Neuronal stem cell (in vitro differentiated cells): Measurements from ENCODE around the gene CACNB3.
A peak's percentile ranks its signal among the peaks of the same experiment; 100 is the strongest.

Source experiments
- DNase-seq: peaks from one replicate; pipeline ENCODE4 v3.0.0-alpha.2; 2013; ENCODE audit warnings: low spot score
- H2AFZ ChIP-seq: one replicate; pipeline ENCODE4 v1.6.1; 2013; ENCODE audit warnings: mild to moderate bottlenecking, low read length, inconsistent platforms
- H2AK5ac ChIP-seq: 2 replicates; pipeline ENCODE4 v1.6.1; 2013; ENCODE audit warnings: low read depth, mild to moderate bottlenecking, inconsistent platforms, low read length, moderate library complexity, mixed read lengths
- H2BK120ac ChIP-seq: 2 replicates; pipeline ENCODE4 v1.6.1; 2013; ENCODE audit warnings: low read depth, mild to moderate bottlenecking, inconsistent platforms, low read length, moderate library complexity, mixed read lengths
- H2BK12ac ChIP-seq: one replicate; pipeline ENCODE4 v1.6.1; 2013; ENCODE audit warnings: low read length, inconsistent platforms
- H2BK15ac ChIP-seq: 2 replicates; pipeline ENCODE4 v1.6.1; 2013; ENCODE audit warnings: mild to moderate bottlenecking, low read length, inconsistent platforms, mixed read lengths
- H2BK5ac ChIP-seq: one replicate; pipeline ENCODE4 v1.6.1; 2013; ENCODE audit warnings: inconsistent platforms, mild to moderate bottlenecking, low read length, moderate library complexity
- H3K14ac ChIP-seq: one replicate; pipeline ENCODE4 v1.6.1; 2013; ENCODE audit warnings: low read length, inconsistent platforms
- H3K18ac ChIP-seq: 2 replicates; pipeline ENCODE4 v1.6.1; 2013; ENCODE audit warnings: low read length, inconsistent platforms
- H3K23ac ChIP-seq: 2 replicates; pipeline ENCODE4 v1.6.1; 2013; ENCODE audit warnings: low read depth, mild to moderate bottlenecking, mixed read lengths, low read length, inconsistent platforms; ENCODE audit not compliant: poor library complexity
- H3K27ac ChIP-seq: replicated peaks from 3 replicates; pipeline ENCODE4 v1.5.1; 2013; ENCODE audit warnings: low read length, inconsistent platforms
- H3K27me3 ChIP-seq, 3 experiments: 2 replicates each; pipeline ENCODE4 v1.6.1; 2013; ENCODE audit warnings: low read length in 3 of 3, mild to moderate bottlenecking in 2 of 3, inconsistent platforms in 1 of 3, low read depth in 1 of 3, mixed read lengths in 1 of 3, moderate library complexity in 1 of 3; ENCODE audit not compliant: control insufficient read depth in 3 of 3, insufficient read depth in 3 of 3
- H3K36me3 ChIP-seq, 2 donors: replicated peaks in 1 of 2; 2 replicates each; pipeline ENCODE4 v1.6.1; 2013; ENCODE audit warnings: low read length in 2 of 2; ENCODE audit not compliant: control insufficient read depth in 2 of 2, insufficient read depth in 2 of 2
- H3K4ac ChIP-seq: 2 replicates; pipeline ENCODE4 v1.6.1; 2013; ENCODE audit warnings: inconsistent platforms, mild to moderate bottlenecking, low read length, moderate library complexity
- H3K4me1 ChIP-seq, 2 donors: 1 replicate in 1 of 2; 2 replicates in 1 of 2; pipeline ENCODE4 v1.6.1; 2013; ENCODE audit warnings: low read length in 2 of 2, low read depth in 1 of 2; ENCODE audit not compliant: control insufficient read depth in 2 of 2, insufficient read depth in 1 of 2
- H3K4me2 ChIP-seq: one replicate; pipeline ENCODE4 v1.6.1; 2013; ENCODE audit warnings: mild to moderate bottlenecking, low read length, inconsistent platforms; ENCODE audit not compliant: insufficient read depth, poor library complexity, severe bottlenecking
- H3K4me3 ChIP-seq, 2 donors: 2 replicates each; pipeline ENCODE4 v1.5.1; 2013; ENCODE audit warnings: low read length in 2 of 2, mild to moderate bottlenecking in 2 of 2, inconsistent platforms in 1 of 2, moderate library complexity in 1 of 2
- H3K79me1 ChIP-seq: one replicate; pipeline ENCODE4 v1.6.1; 2013; ENCODE audit warnings: low read depth, mild to moderate bottlenecking, inconsistent platforms, low read length, moderate library complexity
- H3K9ac ChIP-seq: one replicate; pipeline ENCODE4 v1.6.1; 2013; ENCODE audit warnings: mild to moderate bottlenecking, low read depth, low read length, inconsistent platforms; ENCODE audit not compliant: poor library complexity
- H3K9me3 ChIP-seq, 2 donors: replicated peaks in 1 of 2; 2 replicates each; pipeline versions ENCODE3 to v1.6.1; 2013; ENCODE audit warnings: low read length in 2 of 2, mild to moderate bottlenecking in 2 of 2, inconsistent platforms in 1 of 2, low read depth in 1 of 2, mixed read lengths in 1 of 2, moderate library complexity in 1 of 2; ENCODE audit not compliant: control insufficient read depth in 2 of 2, insufficient read depth in 1 of 2
- H4K8ac ChIP-seq: one replicate; pipeline ENCODE4 v1.6.1; 2013; ENCODE audit warnings: low read depth, mild to moderate bottlenecking, inconsistent platforms, low read length, moderate library complexity
- H4K91ac ChIP-seq: one replicate; pipeline ENCODE4 v1.6.1; 2013; ENCODE audit warnings: low read length, low read depth, mild to moderate bottlenecking, inconsistent platforms; ENCODE audit not compliant: poor library complexity
- WGBS, 2 donors: extraction: QIAGEN DNeasy Blood & Tissue Kit; methylation state at CpG; one replicate each; pipeline ENCODE4 v1.1.7; 2013; ENCODE audit warnings: missing lambda C conversion rate in 2 of 2, mixed read lengths in 1 of 2; ENCODE audit not compliant: insufficient read length in 2 of 2, insufficient replicate concordance in 1 of 2; ENCODE audit errors: extremely low coverage in 2 of 2; 5-methylcytosine and 5-hydroxymethylcytosine counted together

CACNB3 gene

DNA sequence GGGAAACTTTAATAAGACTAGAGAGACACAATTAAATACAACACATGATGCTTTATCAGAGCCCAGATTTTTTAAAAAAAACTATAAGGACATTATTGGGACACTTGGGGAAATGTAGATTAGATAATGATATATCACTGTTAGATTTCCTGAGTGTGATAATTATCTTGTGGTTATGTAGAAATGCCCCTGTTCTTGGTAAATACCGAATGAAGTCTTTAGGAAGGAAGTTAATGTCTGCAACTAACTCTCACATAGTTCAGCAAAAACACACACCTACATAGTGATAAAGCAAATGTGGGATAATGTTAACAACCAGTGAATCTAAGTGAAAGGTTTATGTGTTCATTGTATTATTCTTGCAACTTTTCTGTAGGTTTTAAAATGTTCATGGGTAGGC lies 14.6 kb upstream of the CACNB3 start:
- Histone ChIP-seq H2BK12ac (no peak overlapping the region), H2BK15ac (no peak overlapping the region), H3K79me1 (no peaks in the 10 kb centered on the region), H2AK5ac (no peak overlapping the region), H2BK5ac (no peak overlapping the region), H3K14ac (no peak overlapping the region), H4K91ac (no peak overlapping the region), H2BK120ac (no peak overlapping the region), H3K23ac (no peak overlapping the region), H3K4ac (no peak overlapping the region), H3K4me3 (no peak overlapping the region), H3K18ac (no peak overlapping the region), H3K9ac (no peak overlapping the region), H3K9me3 (no peaks in the 10 kb centered on the region), H3K27ac (no peak overlapping the region), H3K36me3 (no peaks in the 10 kb centered on the region), H4K8ac (no peak overlapping the region), H3K27me3 (peaks cover 0 to 7% (median 0%) of the 10 kb centered on the region in 3 experiments), H2AFZ (no peak overlapping the region), H3K4me2 (no peak overlapping the region), H3K4me1 (no peaks in the 10 kb centered on the region)
- DNase-seq, result no peak
- no CpG with 5 or more reads among the region's 1 CpG for WGBS, 2 donors

- Histone ChIP-seq H2AFZ (no peak overlapping the region), H3K14ac (no peak overlapping the region), H2BK120ac (no peak overlapping the region), H4K91ac (no peak overlapping the region), H3K4me2 (no peak overlapping the region), H2BK12ac (no peak overlapping the region), H3K9me3 (no peaks in the 10 kb centered on the region), H2BK5ac (no peak overlapping the region), H3K9ac (no peak overlapping the region), H3K79me1 (no peaks in the 10 kb centered on the region), H2AK5ac (no peak overlapping the region), H3K27me3 (no peaks in the 10 kb centered on the region), H3K4me1 (peaks cover 5 to 10% of the 10 kb centered on the region in 2 donors), H3K23ac (no peak overlapping the region), H3K4ac (no peak overlapping the region), H3K4me3 (no peak overlapping the region), H4K8ac (no peak overlapping the region), H3K27ac (no peak overlapping the region), H3K18ac (no peak overlapping the region), H2BK15ac (no peak overlapping the region), H3K36me3 (no peaks in the 10 kb centered on the region)
- DNase-seq, result no peak
- WGBS, 2 donors, result no CpG with 5 or more reads among the region's 3 CpGs
Observed at GRCh38 chr12:48807981-48808380, 10.3 kb upstream of the CACNB3 start.

DNA sequence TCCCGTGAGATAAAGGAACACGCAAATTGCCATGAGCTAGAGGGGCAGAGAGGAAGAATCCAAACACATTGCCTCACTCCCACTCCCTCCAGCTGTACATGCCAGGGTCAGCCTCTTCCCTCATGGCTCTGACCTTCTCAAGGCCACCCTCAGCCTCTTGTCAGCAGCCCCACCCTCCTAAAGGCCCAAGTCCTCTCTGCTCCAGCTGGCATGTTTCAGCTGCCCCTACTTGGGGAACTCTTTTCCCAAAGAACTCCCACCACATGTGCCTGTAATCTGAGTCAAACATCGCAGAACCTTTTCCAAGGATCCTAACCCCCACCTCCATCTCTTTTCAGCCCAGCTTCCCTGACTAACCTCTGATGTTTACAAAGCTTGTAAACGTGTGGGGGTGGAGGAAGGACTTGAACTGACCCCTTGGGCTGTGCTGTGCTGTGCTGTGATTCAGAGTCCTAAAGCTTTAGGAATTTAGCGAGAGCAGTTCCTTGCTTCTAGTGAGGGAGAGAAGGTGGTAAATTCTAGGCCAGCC lies 7.3 kb upstream of the CACNB3 start:
- no peak overlapping the region for H2BK15ac ChIP-seq
- H3K18ac ChIP-seq, result no peak overlapping the region
- H2BK5ac ChIP-seq, result no peak overlapping the region
- no peak overlapping the region for H3K4me3 ChIP-seq
- peaks cover 12 to 18% of the 10 kb centered on the region in 2 donors for H3K4me1 ChIP-seq
- H3K79me1 ChIP-seq, result no peaks in the 10 kb centered on the region
- H4K91ac ChIP-seq, result no peak overlapping the region
- WGBS, 2 donors, result no CpG with 5 or more reads among the region's 5 CpGs
- H2AFZ ChIP-seq, result peak overlapping the region; percentile 15
- peak overlapping the region; percentile 43 for H3K23ac ChIP-seq
- H3K4me2 ChIP-seq, result no peak overlapping the region
- H3K27me3 ChIP-seq, result no peaks in the 10 kb centered on the region
- H3K36me3 ChIP-seq, result no peaks in the 10 kb centered on the region
- DNase-seq, result no peak
- no peak overlapping the region for H4K8ac ChIP-seq
- H3K14ac ChIP-seq, result no peak overlapping the region
- no peak overlapping the region for H2BK120ac ChIP-seq
- no peak overlapping the region for H3K9ac ChIP-seq
- no peaks in the 10 kb centered on the region for H3K9me3 ChIP-seq
- H3K4ac ChIP-seq, result no peak overlapping the region
- no peak overlapping the region for H3K27ac ChIP-seq
- no peak overlapping the region for H2AK5ac ChIP-seq
- no peak overlapping the region for H2BK12ac ChIP-seq

GRCh38 chr12:48811437-48812090 lies 6.7 kb upstream of the CACNB3 start:
- no peak overlapping the region for H3K4me2 ChIP-seq
- no peak overlapping the region for H4K8ac ChIP-seq
- H3K23ac ChIP-seq, result no peak overlapping the region
- H3K27ac ChIP-seq, result no peak overlapping the region
- no peak overlapping the region for H3K4ac ChIP-seq
- H4K91ac ChIP-seq, result no peak overlapping the region
- no CpG with 5 or more reads among the region's 5 CpGs for WGBS, 2 donors
- H2BK15ac ChIP-seq, result no peak overlapping the region
- H2BK12ac ChIP-seq, result no peak overlapping the region
- no peak for DNase-seq
- H3K9me3 ChIP-seq, result no peaks in the 10 kb centered on the region
- no peaks in the 10 kb centered on the region for H3K36me3 ChIP-seq
- H3K4me3 ChIP-seq, result no peak overlapping the region
- H2AFZ ChIP-seq, result peak overlapping the region; percentile 15
- H2AK5ac ChIP-seq, result no peak overlapping the region
- H3K79me1 ChIP-seq, result no peaks in the 10 kb centered on the region
- H3K18ac ChIP-seq, result no peak overlapping the region
- H3K14ac ChIP-seq, result no peak overlapping the region
- H3K27me3 ChIP-seq, result peaks cover 0 to 2% (median 0%) of the 10 kb centered on the region in 3 experiments
- H2BK120ac ChIP-seq, result no peak overlapping the region
- H3K4me1 ChIP-seq, result peaks cover 18 to 23% of the 10 kb centered on the region in 2 donors
- no peak overlapping the region for H2BK5ac ChIP-seq
- H3K9ac ChIP-seq, result no peak overlapping the region
